Prostate gland (tissue), 2 donors: ENCODE measurements around the gene MSANTD2.

ENCODE experiments used
- POLR2A ChIP-seq: fragments of 450-650 bp; IDR thresholded peaks from one replicate; pipeline ENCODE4 v1.6.1; 2016; ENCODE audit warnings: antibody characterized with exemption, mild to moderate bottlenecking
- POLR2AphosphoS5 ChIP-seq: sonication (generic); formaldehyde crosslinking; IDR thresholded peaks from one replicate; pipeline ENCODE4 v1.6.1; 2017; ENCODE audit warnings: antibody characterized with exemption
- TF ChIP-seq, protein P1 (sequence below), 4 experiments: fragments of 200-600 bp in 2 of 4; fragments of 450-650 bp in 2 of 4; sonication (generic) in 2 of 4; IDR thresholded peaks; 1 replicate in 3 of 4; 2 replicates in 1 of 4; pipeline ENCODE4 v1.5.1; 2016 to 2019; ENCODE audit warnings: antibody characterized with exemption in 4 of 4, mild to moderate bottlenecking in 2 of 4, moderate library complexity in 2 of 4

DNA sequence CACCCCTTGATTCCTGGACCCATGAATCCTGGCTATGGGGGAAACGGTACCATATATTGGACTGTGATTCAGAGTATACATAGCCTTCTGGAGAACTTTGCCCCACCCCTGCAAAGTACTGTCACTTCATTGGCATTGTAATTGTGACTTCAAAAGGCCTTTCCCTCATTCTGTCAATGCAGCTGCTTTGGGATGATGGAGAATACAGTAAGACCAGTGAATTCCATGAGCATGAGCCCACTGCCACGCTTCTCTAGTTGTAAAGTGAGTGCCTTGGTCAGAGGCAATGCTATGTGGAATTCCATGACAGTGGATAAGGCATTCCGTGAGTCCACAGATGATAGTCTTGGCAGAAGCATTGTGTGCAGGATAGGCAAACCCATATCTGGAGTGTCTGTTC is 25.7 kb upstream of the MSANTD2 start:
- TF ChIP-seq POLR2A: no peak
- TF ChIP-seq, protein P1, sequence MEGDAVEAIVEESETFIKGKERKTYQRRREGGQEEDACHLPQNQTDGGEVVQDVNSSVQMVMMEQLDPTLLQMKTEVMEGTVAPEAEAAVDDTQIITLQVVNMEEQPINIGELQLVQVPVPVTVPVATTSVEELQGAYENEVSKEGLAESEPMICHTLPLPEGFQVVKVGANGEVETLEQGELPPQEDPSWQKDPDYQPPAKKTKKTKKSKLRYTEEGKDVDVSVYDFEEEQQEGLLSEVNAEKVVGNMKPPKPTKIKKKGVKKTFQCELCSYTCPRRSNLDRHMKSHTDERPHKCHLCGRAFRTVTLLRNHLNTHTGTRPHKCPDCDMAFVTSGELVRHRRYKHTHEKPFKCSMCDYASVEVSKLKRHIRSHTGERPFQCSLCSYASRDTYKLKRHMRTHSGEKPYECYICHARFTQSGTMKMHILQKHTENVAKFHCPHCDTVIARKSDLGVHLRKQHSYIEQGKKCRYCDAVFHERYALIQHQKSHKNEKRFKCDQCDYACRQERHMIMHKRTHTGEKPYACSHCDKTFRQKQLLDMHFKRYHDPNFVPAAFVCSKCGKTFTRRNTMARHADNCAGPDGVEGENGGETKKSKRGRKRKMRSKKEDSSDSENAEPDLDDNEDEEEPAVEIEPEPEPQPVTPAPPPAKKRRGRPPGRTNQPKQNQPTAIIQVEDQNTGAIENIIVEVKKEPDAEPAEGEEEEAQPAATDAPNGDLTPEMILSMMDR (IDR thresholded peaks at IDR 0.05): no peak
- TF ChIP-seq POLR2AphosphoS5: no peak
